ENCODE data around the gene CPB2.

The CPB2 gene

GRCh38 chr13:46104868-46105267 is at the start of gene CPB2:
Gene CPB2, minus strand, starts transcription at chr13:46105033. Its CDS starts 24 bp downstream, at chr13:46105009.
- no peak within 1 kb of the TSS for H3K27ac ChIP-seq
- H3K4me3 ChIP-seq (ENCODE audit: low read depth in 1 of 2, low read length in 1 of 2) = no peak within 1 kb of the TSS
- no peak for TF ChIP-seq CTCF (IDR thresholded peaks at IDR 0.05)
- H3K9me3 ChIP-seq = no peaks in the 10 kb centered on the region
- no peaks in the 10 kb centered on the region for H3K27me3 ChIP-seq
- no peaks in the 10 kb centered on the region for H3K36me3 ChIP-seq
- H3K4me1 ChIP-seq (ENCODE audit: control insufficient read depth in 1 of 2, insufficient read depth in 1 of 2, low read depth in 1 of 2, low read length in 1 of 2) = no peaks in the 10 kb centered on the region

GRCh38 chr13:46154136-46154801 is 49.4 kb upstream of the CPB2 start:
- no peak overlapping the region for H3K4me3 ChIP-seq (ENCODE audit: low read depth in 1 of 2, low read length in 1 of 2)
- no peak for TF ChIP-seq CTCF (IDR thresholded peaks at IDR 0.05)
- H3K9me3 ChIP-seq = peaks cover 22% of the 10 kb centered on the region
- no peaks in the 10 kb centered on the region for H3K27me3 ChIP-seq
- peak overlapping the region; percentile 35 for H3K27ac ChIP-seq
- peaks cover 100% of the 10 kb centered on the region for H3K36me3 ChIP-seq
- peaks cover 7 to 18% of the 10 kb centered on the region in 2 experiments for H3K4me1 ChIP-seq (ENCODE audit: control insufficient read depth in 1 of 2, insufficient read depth in 1 of 2, low read depth in 1 of 2, low read length in 1 of 2)

GRCh38 chr13:46152627-46153328 is 47.9 kb upstream of the CPB2 start:
- Histone ChIP-seq H3K4me1 (ENCODE audit: control insufficient read depth in 1 of 2, insufficient read depth in 1 of 2, low read depth in 1 of 2, low read length in 1 of 2) (peaks cover 0 to 5% of the 10 kb centered on the region in 2 experiments), H3K9me3 (peaks cover 18% of the 10 kb centered on the region), H3K4me3 (ENCODE audit: low read depth in 1 of 2, low read length in 1 of 2) (no peak overlapping the region), H3K27me3 (no peaks in the 10 kb centered on the region), H3K27ac (peak overlapping the region; percentile 21), H3K36me3 (peaks cover 100% of the 10 kb centered on the region)
- no peak for TF ChIP-seq CTCF (IDR thresholded peaks at IDR 0.05)

GRCh38 chr13:46150134-46150693 is 45.4 kb upstream of the CPB2 start:
- peaks cover 18% of the 10 kb centered on the region for H3K9me3 ChIP-seq
- TF ChIP-seq CTCF (IDR thresholded peaks at IDR 0.05) = no peak
- H3K36me3 ChIP-seq = peaks cover 98% of the 10 kb centered on the region
- peaks cover 0 to 4% of the 10 kb centered on the region in 2 experiments for H3K4me1 ChIP-seq (ENCODE audit: control insufficient read depth in 1 of 2, insufficient read depth in 1 of 2, low read depth in 1 of 2, low read length in 1 of 2)
- no peaks in the 10 kb centered on the region for H3K27me3 ChIP-seq
- H3K27ac ChIP-seq = peak overlapping the region; percentile 32
- no peak overlapping the region for H3K4me3 ChIP-seq (ENCODE audit: low read depth in 1 of 2, low read length in 1 of 2)

- H3K36me3 ChIP-seq = peaks cover 98% of the 10 kb centered on the region
- peaks cover 18% of the 10 kb centered on the region for H3K9me3 ChIP-seq
- no peaks in the 10 kb centered on the region for H3K27me3 ChIP-seq
- peaks cover 0 to 4% of the 10 kb centered on the region in 2 experiments for H3K4me1 ChIP-seq (ENCODE audit: control insufficient read depth in 1 of 2, insufficient read depth in 1 of 2, low read depth in 1 of 2, low read length in 1 of 2)
- peak overlapping the region; percentile 32 for H3K27ac ChIP-seq
- H3K4me3 ChIP-seq (ENCODE audit: low read depth in 1 of 2, low read length in 1 of 2) = no peak overlapping the region
- no peak for TF ChIP-seq CTCF (IDR thresholded peaks at IDR 0.05)
Observed at GRCh38 chr13:46149272-46150133, 44.7 kb upstream of the CPB2 start.

Measured in neutrophil (primary cell).